Measurements from ENCODE around the gene PPP2R1B.

Gene PPP2R1B

GRCh38 chr11:111745719-111746504 is 20.3 kb downstream of the PPP2R1B start:
- DNase-seq = no peak

- DNase-seq = no peak
These were observed 22.5 kb downstream of the PPP2R1B start for GRCh38 chr11:111743700-111744099.

- DNase-seq = no peak
These were observed 24.4 kb downstream of the PPP2R1B start for GRCh38 chr11:111741751-111742150.

- DNase-seq = no peak
These were observed 26.9 kb downstream of the PPP2R1B start for GRCh38 chr11:111739299-111739698.

DNA sequence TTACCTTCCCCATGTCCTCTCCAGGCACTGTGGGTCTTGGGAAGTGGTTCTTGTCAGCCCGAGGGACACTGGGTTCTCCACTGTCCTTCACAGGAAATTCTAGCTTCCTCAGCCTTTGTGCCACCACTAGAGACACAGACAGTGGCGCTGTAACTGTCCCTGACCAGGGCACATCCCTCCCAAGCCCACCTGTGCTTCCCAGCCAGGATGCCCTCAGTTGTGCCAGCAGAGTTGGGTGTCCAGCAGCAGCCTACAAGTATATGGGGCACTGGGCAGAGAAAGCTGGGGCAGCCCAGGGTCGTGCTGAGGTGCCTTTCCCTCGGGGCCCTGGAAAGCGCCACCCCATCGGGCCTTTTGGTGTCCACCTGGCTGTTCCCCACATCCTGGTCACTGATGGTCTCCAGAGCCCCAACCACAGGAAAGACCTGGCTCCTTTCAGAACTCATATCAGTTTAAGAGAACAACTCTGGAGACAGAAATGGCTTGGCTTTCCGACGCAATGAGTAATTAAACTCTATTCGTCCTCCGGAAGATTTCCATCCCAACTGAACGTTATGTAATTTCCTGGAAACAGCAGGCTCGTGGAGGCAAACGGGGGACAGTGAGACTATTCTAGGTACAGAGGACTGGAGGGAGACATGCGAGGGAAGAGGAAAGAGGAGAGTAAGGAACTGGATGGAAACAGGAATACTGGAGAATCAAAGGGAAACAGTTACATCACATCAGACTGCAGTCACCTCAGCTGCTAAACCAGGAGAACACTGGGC is 28.6 kb downstream of the PPP2R1B start:
- no peak for DNase-seq

- no peak for DNase-seq
These were observed 29.4 kb downstream of the PPP2R1B start for GRCh38 chr11:111736621-111737443.

GRCh38 chr11:111736181-111736590 is 30.0 kb downstream of the PPP2R1B start:
- no peak for DNase-seq

GRCh38 chr11:111735262-111736116 is 30.7 kb downstream of the PPP2R1B start:
- DNase-seq = peak; percentile 14 to 25

- no peak for DNase-seq
These were observed 31.3 kb downstream of the PPP2R1B start for GRCh38 chr11:111734954-111735261.

DNA sequence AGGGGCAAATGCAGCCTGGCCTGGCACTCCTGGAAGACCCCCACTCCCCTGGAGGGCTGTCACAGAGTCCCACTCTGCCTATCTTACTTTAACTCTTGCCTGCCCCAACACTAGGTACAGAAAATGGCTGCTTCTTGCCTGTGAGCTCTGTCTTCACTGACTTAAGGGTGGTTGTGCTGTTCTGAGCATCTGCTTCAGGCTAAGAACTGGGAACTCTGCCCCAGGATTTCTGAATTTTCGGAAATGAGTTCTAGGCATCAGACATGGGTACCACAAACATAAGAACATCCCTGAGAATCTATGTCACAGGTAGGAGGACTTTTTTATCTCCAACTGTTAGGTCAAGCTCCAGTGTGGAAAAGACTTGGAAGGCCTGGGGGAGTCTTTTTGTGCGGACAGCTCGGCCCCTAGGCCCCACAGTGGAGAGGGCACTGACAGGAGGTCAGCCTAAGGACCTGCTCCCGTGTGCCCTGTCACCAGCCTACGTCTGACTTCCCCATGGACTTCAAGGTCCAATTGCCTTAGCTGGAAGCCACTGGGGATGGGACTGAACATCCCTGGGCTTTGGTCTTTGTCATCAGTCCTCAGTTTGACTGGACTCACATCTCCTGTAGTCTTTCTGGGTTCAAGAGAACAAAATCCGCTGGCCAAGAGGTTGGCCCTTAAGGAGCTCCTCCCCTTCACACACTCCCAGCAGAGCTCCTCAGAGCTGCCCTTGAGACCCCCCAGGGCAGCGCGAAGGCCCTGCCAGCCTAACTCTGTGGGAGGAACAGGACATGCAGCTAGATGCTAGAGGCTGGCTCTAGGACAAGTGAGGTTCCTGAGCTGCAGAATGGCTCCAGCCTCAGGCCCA is 31.9 kb downstream of the PPP2R1B start:
- DNase-seq = no peak

DNA sequence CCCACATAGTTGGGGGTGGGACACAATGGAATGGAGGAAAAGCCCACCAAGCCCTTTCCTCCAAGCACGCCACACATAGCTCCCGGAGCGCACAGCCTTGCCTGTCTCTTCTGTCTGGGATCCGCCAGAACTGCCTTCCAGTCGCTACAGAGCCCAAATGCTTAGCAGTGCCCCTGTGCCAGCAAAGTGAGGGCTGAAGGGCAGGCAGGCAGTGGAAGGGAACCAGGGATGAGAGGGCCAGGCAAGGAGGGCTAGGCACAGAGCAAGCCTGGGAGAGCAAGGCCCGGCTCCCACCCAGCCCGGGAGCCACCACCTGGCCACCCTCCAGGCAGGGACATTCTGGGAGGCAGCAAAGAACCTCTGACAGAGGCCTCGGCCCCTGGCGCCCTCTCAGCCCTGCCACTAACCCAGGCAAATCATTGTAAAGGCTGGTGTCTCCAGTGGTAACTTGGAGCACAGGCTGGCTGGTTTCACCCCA is 32.5 kb downstream of the PPP2R1B start:
- DNase-seq = no peak

DNA sequence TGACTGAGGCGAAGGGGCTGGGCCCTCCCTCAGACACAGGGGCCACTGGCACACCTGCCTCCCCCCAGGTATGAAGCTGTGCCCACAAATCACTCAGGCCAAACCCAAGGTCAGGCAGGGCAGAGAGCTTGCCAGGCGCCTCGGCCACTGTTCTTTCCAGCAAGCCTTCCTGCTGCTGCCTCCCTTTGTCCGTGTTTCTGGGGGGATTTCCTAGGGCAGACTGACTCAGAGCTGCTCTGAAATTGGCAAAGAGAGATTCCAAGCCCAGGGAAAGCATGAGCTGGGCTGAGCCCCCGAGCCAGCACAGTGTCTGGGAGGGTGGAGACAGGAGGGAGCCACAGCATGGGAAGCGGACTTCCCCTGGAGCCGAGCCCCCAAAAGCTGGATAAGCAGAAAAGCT is 33.2 kb downstream of the PPP2R1B start:
- no peak for DNase-seq

- DNase-seq = no peak
These were observed 34.4 kb downstream of the PPP2R1B start for GRCh38 chr11:111731821-111732220.

GRCh38 chr11:111730871-111731591 is 35.2 kb downstream of the PPP2R1B start:
- DNase-seq = peak in 1 of 2 experiments; percentile 41

GRCh38 chr11:111729831-111730311 is 36.3 kb downstream of the PPP2R1B start:
- DNase-seq = no peak

DNA sequence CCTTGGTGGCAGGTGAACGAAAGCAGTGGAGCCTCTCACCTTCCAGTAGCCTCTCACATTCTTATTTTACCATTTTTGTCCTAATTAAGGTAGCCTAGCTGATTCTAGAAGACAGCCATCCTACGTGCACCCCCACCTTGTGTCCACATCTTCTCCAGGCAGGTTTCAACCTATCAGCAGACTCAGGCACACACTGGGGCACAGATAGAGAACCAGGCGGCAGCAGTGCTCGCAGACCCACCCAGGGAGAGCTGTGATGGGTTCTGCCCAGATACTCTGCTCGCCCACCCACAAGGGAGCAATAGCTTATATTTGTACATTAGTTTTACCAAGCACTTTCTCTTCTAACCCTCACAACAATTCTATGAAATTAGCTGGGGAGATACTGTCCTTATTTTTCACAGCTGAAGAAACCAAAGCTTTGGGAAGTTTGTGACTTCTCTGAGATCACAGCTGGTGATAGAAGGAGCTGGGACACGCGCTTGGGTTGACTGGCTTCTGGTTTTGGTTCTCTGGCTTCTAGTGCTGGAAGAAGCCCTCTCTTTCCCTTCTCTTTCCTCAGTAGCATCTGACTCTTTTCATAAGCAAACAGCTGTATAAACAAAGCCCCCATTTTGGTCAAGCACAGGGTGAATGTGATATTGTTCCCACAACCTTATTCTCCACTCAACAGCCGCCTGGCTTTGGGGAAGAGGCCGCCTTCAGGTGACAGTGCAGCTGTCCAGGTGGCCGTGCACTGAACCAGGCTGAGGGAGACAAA is 36.9 kb downstream of the PPP2R1B start:
- DNase-seq = no peak

DNA sequence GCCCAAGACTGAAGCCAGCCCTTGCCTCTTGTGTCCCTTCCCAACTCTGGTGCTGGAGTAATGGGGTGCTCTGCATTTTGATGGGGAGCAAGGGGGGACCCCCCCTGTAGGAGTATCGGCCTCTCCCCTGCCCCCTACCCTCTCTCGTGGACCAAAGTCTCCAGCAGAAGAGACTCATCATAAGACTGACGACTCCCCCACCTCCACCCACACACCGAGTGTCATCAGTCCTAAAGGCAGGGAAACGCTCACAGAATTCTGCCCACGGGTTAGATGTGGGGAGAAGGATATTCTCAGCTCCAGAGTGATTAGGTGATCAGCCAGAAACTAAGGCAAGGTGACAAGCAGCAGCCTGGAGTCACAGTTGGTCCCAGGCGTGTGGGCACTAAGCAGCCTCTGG is 38.8 kb downstream of the PPP2R1B start:
- no peak for DNase-seq

GRCh38 chr11:111726301-111726713 is 39.9 kb downstream of the PPP2R1B start:
- no peak for DNase-seq

GRCh38 chr11:111725621-111726020 is 40.6 kb downstream of the PPP2R1B start:
- DNase-seq = no peak

All from NCI-H187 (cell line).